Measurements from ENCODE around the gene GPATCH4. TPM values are rescaled to one million over a fixed set of nuclear protein-coding genes. Genes with fewer than 3 reads are reported as not detected.

GPATCH4 gene
- total RNA-seq, 1 donor from 2014 or later, result 71.8 TPM

GRCh38 chr1:156549390-156549789 lies 51.9 kb downstream of the GPATCH4 start:
- intact Hi-C loops (cut with micrococcal nuclease), result loop anchor here (5.0 kb wide), 1 partner anchor 42 kb away; no protein-coding TSS in a partner anchor
- H3K4me1 Mint-ChIP-seq, result peaks cover 41% of the 10 kb centered on the region
- H3K4me3 Mint-ChIP-seq, result no peak overlapping the region
- no peak for DNase-seq
- no peak for ATAC-seq (ENCODE audit: low read depth)
- no peaks in the 10 kb centered on the region for H3K36me3 Mint-ChIP-seq (ENCODE audit: low read depth)
- no peaks in the 10 kb centered on the region for H3K9me3 Mint-ChIP-seq
- POLR2A ChIA-PET, result interaction anchor here (0.6 to 1.0 kb wide), 6 partner anchors 40 to 52 kb away, joined by 3 to 7 read pairs (median 4); partner anchors contain the start of genes GPATCH4 and MEF2D
- TF ChIP-seq, protein P1, sequence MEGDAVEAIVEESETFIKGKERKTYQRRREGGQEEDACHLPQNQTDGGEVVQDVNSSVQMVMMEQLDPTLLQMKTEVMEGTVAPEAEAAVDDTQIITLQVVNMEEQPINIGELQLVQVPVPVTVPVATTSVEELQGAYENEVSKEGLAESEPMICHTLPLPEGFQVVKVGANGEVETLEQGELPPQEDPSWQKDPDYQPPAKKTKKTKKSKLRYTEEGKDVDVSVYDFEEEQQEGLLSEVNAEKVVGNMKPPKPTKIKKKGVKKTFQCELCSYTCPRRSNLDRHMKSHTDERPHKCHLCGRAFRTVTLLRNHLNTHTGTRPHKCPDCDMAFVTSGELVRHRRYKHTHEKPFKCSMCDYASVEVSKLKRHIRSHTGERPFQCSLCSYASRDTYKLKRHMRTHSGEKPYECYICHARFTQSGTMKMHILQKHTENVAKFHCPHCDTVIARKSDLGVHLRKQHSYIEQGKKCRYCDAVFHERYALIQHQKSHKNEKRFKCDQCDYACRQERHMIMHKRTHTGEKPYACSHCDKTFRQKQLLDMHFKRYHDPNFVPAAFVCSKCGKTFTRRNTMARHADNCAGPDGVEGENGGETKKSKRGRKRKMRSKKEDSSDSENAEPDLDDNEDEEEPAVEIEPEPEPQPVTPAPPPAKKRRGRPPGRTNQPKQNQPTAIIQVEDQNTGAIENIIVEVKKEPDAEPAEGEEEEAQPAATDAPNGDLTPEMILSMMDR (IDR thresholded peaks at IDR 0.05), result no peak
- CTCF ChIA-PET, result no interaction called here
- H3K27ac Mint-ChIP-seq, result no peak overlapping the region
- no peaks in the 10 kb centered on the region for H3K27me3 Mint-ChIP-seq

- POLR2A ChIA-PET, result interaction anchor here (0.6 to 1.2 kb wide), 2 partner anchors 55 to 59 kb away, joined by 3 to 5 read pairs; no protein-coding TSS in a partner anchor
- intact Hi-C loops (cut with micrococcal nuclease), result loop anchor here (5.0 kb wide), 1 partner anchor 41 kb away; no protein-coding TSS in a partner anchor
- H3K27me3 Mint-ChIP-seq, result no peaks in the 10 kb centered on the region
- no peak overlapping the region for H3K27ac Mint-ChIP-seq
- no peak for DNase-seq
- no peaks in the 10 kb centered on the region for H3K9me3 Mint-ChIP-seq
- H3K36me3 Mint-ChIP-seq (ENCODE audit: low read depth), result no peaks in the 10 kb centered on the region
- TF ChIP-seq, protein P1 (IDR thresholded peaks at IDR 0.05), result no peak
- no peak overlapping the region for H3K4me3 Mint-ChIP-seq
- no peak for ATAC-seq (ENCODE audit: low read depth)
- H3K4me1 Mint-ChIP-seq, result peaks cover 27% of the 10 kb centered on the region
- CTCF ChIA-PET, result no interaction called here
Measured at GRCh38 chr1:156547982-156548381, 53.3 kb downstream of the GPATCH4 start.

- CTCF ChIA-PET, result interaction anchor here (0.6 kb wide), 1 partner anchor 36 kb away, joined by 5 read pairs; no protein-coding TSS in a partner anchor
- no peak overlapping the region for H3K27ac Mint-ChIP-seq
Measured at GRCh38 chr1:156547434-156547833, 53.8 kb downstream of the GPATCH4 start.

DNA sequence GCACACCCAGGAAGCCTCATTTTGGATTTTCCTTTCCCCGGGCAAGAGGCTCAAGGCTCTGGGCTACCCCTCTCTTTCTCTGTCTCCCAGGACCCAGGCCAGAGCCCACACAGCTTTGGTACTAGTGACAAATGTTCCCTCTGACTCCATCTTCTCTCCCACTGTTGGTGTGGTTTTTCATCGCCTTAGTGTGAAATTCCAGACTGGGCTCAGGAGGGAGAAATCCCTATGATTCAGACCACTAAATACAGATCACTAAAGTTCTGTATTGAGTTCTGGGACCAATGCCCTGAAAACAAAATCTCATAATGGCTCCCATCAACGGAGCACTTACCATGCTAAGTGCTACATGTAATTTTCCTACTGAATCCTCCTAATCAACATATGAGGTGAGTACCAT lies 55.0 kb downstream of the GPATCH4 start:
- intact Hi-C loops (cut with micrococcal nuclease), result loop anchor here (5.0 kb wide), 1 partner anchor 39 kb away; no protein-coding TSS in a partner anchor
- DNase-seq, result no peak
- POLR2A ChIA-PET, result no interaction called here
- H3K27me3 Mint-ChIP-seq, result no peaks in the 10 kb centered on the region
- TF ChIP-seq, protein P1 (IDR thresholded peaks at IDR 0.05), result no peak
- no peak overlapping the region for H3K27ac Mint-ChIP-seq
- H3K36me3 Mint-ChIP-seq (ENCODE audit: low read depth), result no peaks in the 10 kb centered on the region
- H3K4me1 Mint-ChIP-seq, result peaks cover 10% of the 10 kb centered on the region
- CTCF ChIA-PET, result no interaction called here
- H3K9me3 Mint-ChIP-seq, result no peaks in the 10 kb centered on the region
- no peak for ATAC-seq (ENCODE audit: low read depth)
- no peak overlapping the region for H3K4me3 Mint-ChIP-seq

More at GRCh38 chr1:156547434-156547833, 53.8 kb downstream of the GPATCH4 start:
- intact Hi-C loops (cut with micrococcal nuclease), result loop anchor here (5.0 kb wide), 1 partner anchor 40 kb away; no protein-coding TSS in a partner anchor
- Mint-ChIP-seq H3K27me3 (no peaks in the 10 kb centered on the region), H3K4me1 (peaks cover 21% of the 10 kb centered on the region), H3K4me3 (no peak overlapping the region), H3K36me3 (ENCODE audit: low read depth) (no peaks in the 10 kb centered on the region), H3K9me3 (no peaks in the 10 kb centered on the region)
- ATAC-seq (ENCODE audit: low read depth) (no peak), DNase-seq (no peak)
- TF ChIP-seq, protein P1 (IDR thresholded peaks at IDR 0.05), result no peak
- POLR2A ChIA-PET, result interaction anchor here (0.6 to 1.2 kb wide), 2 partner anchors 55 to 59 kb away, joined by 3 to 5 read pairs; no protein-coding TSS in a partner anchor

- Mint-ChIP-seq H3K4me1 (no peaks in the 10 kb centered on the region), H3K36me3 (ENCODE audit: low read depth) (no peaks in the 10 kb centered on the region), H3K27me3 (no peaks in the 10 kb centered on the region), H3K9me3 (no peaks in the 10 kb centered on the region), H3K4me3 (no peak overlapping the region), H3K27ac (no peak overlapping the region)
- DNase-seq, result no peak
- intact Hi-C loops (cut with micrococcal nuclease), result loop anchor here (5.0 kb wide), 1 partner anchor 37 kb away; no protein-coding TSS in a partner anchor
- CTCF ChIA-PET, result no interaction called here
- POLR2A ChIA-PET, result interaction anchor here (0.6 kb wide), 1 partner anchor 211 kb away, joined by 4 read pairs; no protein-coding TSS in a partner anchor
- TF ChIP-seq, protein P1 (IDR thresholded peaks at IDR 0.05), result no peak
- ATAC-seq (ENCODE audit: low read depth), result no peak
Measured at GRCh38 chr1:156544592-156545102, 56.6 kb downstream of the GPATCH4 start.

Other genes with a start within 250 kb of the GPATCH4 start
- not detected in 2 replicates for gene RHBG, start 232.3 kb downstream of the GPATCH4 start, total RNA-seq
- gene MEF2D, start 100.7 kb downstream of the GPATCH4 start, total RNA-seq, result 101 and 114 TPM in 2 replicates
- gene IQGAP3, start 28.9 kb downstream of the GPATCH4 start, total RNA-seq, result 0.22 and 0.29 TPM in 2 replicates
- gene TTC24, start 21.8 kb downstream of the GPATCH4 start, total RNA-seq, result 19.6 TPM in 2 replicates
- 75.6 and 84.5 TPM in 2 replicates for gene NAXE, start 9.7 kb downstream of the GPATCH4 start, total RNA-seq
- gene HAPLN2, start 17.9 kb upstream of the GPATCH4 start, total RNA-seq, result not detected in 2 replicates
- gene BCAN, start 40.6 kb upstream of the GPATCH4 start, total RNA-seq, result 0.27 and 0.51 TPM in 2 replicates
- not detected in 2 replicates for gene NES, start 75.9 kb upstream of the GPATCH4 start, total RNA-seq
- gene CRABP2, start 104.1 kb upstream of the GPATCH4 start, total RNA-seq, result 0.55 and 0.66 TPM in 2 replicates
- gene METTL25B, start 127.0 kb upstream of the GPATCH4 start, total RNA-seq, result 54.5 and 56.7 TPM in 2 replicates
- 50.8 and 53.0 TPM in 2 replicates for gene ISG20L2, start 127.3 kb upstream of the GPATCH4 start, total RNA-seq
- 65.8 and 83.7 TPM in 2 replicates for gene MRPL24, start 139.6 kb upstream of the GPATCH4 start, total RNA-seq
- 107 and 113 TPM in 2 replicates for gene HDGF, start 150.2 kb upstream of the GPATCH4 start, total RNA-seq
- 80.4 and 81.4 TPM in 2 replicates for gene PRCC, start 166.1 kb upstream of the GPATCH4 start, total RNA-seq
- gene SH2D2A, start 215.4 kb upstream of the GPATCH4 start, total RNA-seq, result 1.7 and 2.3 TPM in 2 replicates

All from activated B cell treated with CpG ODN at 0.5 μM for 24 hours (primary cell).